K562 treated with DMSO at 1 percent for 24 hours (cell line): ENCODE data around the gene CLDN4. TPM values are rescaled to one million over a fixed set of nuclear protein-coding genes. Genes with fewer than 3 reads are reported as not detected.

Experiments used
- total RNA-seq: library from RNA; unstranded; fragments of 300-600 nt; gene quantifications from 2 replicates; pipeline ENCODE4 v1.2.3, GENCODE V29; 2022; ENCODE audit warnings: low read depth; ENCODE audit not compliant: insufficient read depth

Gene CLDN4
- total RNA-seq, result 0.13 and 0.28 TPM in 2 replicates

GRCh38 chr7:73830681-73831583, at the start of gene CLDN4:
Gene CLDN4, plus strand, starts transcription at chr7:73830996. Its CDS starts 206 bp downstream, at chr7:73831202.

GRCh38 chr7:73842067-73842976, 11.5 kb downstream of the CLDN4 start, which contains the start of gene METTL27:
Gene METTL27, minus strand, starts transcription at chr7:73842516. Its CDS starts 376 bp downstream, at chr7:73842140.

GRCh38 chr7:73860859-73861258, 30.1 kb downstream of the CLDN4 start, which contains the start of gene TMEM270:
Gene TMEM270, plus strand, starts transcription at chr7:73861159. Its CDS starts 36 bp downstream, at chr7:73861195.

Other genes with a start within 250 kb of the CLDN4 start
- gene MLXIPL, start 206.5 kb upstream of the CLDN4 start, total RNA-seq, result 26.1 and 30.0 TPM in 2 replicates
- gene VPS37D, start 163.2 kb upstream of the CLDN4 start, total RNA-seq, result 2.7 and 4.3 TPM in 2 replicates
- gene DNAJC30, start 147.5 kb upstream of the CLDN4 start, total RNA-seq, result 7.5 and 8.2 TPM in 2 replicates
- gene BUD23, start 147.4 kb upstream of the CLDN4 start, total RNA-seq, result 116 and 120 TPM in 2 replicates
- 11.9 and 16.2 TPM in 2 replicates for gene STX1A, start 111.3 kb upstream of the CLDN4 start, total RNA-seq
- gene ABHD11, start 92.2 kb upstream of the CLDN4 start, total RNA-seq, result 23.5 and 24.1 TPM in 2 replicates
- gene CLDN3, start 60.7 kb upstream of the CLDN4 start, total RNA-seq, result not detected in 2 replicates
- 0.78 and 1.8 TPM in 2 replicates for gene METTL27, start 11.5 kb downstream of the CLDN4 start, total RNA-seq
- not detected in 2 replicates for gene TMEM270, start 30.2 kb downstream of the CLDN4 start, total RNA-seq
- not detected in 2 replicates for gene ELN, start 197.2 kb downstream of the CLDN4 start, total RNA-seq